Tibial artery (tissue), 4 donors: Measurements from ENCODE around the gene SMAD6.

ENCODE experiments used
- DNase-seq, 2 donors: peaks; one replicate each; pipeline ENCODE4 v3.0.0-alpha.2; 2019
- H3K27ac ChIP-seq, 2 donors: fragments of 200-600 bp; sonication (generic) in 1 of 2; 1 replicate in 1 of 2; 2 replicates in 1 of 2; pipeline ENCODE4 v1.5.1; 2018 to 2019; ENCODE audit warnings: mild to moderate bottlenecking in 1 of 2
- H3K27me3 ChIP-seq, 2 donors: fragments of 200-600 bp; sonication (generic) in 1 of 2; one replicate each; pipeline versions ENCODE4 v1.5.1 to v1.6.0; 2016 to 2019
- H3K36me3 ChIP-seq, 3 donors: fragments of 200-600 bp; sonication (generic) in 2 of 3; one replicate each; pipeline ENCODE4 v1.5.1; 2016 to 2019; ENCODE audit warnings: mild to moderate bottlenecking in 2 of 3
- H3K4me1 ChIP-seq, 4 donors: fragments of 200-600 bp; sonication (generic) in 2 of 4; 1 replicate in 3 of 4; 2 replicates in 1 of 4; pipeline ENCODE4 v1.5.1; 2016 to 2019
- H3K4me3 ChIP-seq, 2 donors: fragments of 200-600 bp; sonication (generic) in 1 of 2; 1 replicate in 1 of 2; 2 replicates in 1 of 2; pipeline ENCODE4 v1.5.1; 2018 to 2019; ENCODE audit warnings: mild to moderate bottlenecking in 2 of 2
- H3K9me3 ChIP-seq, 3 donors: fragments of 200-600 bp; sonication (generic) in 1 of 3; one replicate each; pipeline ENCODE4 v1.5.1; 2016 to 2019
- CTCF ChIP-seq, 2 experiments: fragments of 200-600 bp in 1 of 2; fragments of 450-650 bp in 1 of 2; IDR thresholded peaks; one replicate each; pipeline ENCODE4 v1.5.1; 2017 to 2019; ENCODE audit warnings: antibody characterized with exemption in 2 of 2, mild to moderate bottlenecking in 1 of 2, moderate library complexity in 1 of 2
- intact Hi-C: fragments of 100-400 bp; cut with DNase I; formaldehyde crosslinking; loops from one replicate; pipeline ENCODE4 v1.15.0; 2023; ENCODE audit warnings: low total_unique reads

Gene SMAD6

DNA sequence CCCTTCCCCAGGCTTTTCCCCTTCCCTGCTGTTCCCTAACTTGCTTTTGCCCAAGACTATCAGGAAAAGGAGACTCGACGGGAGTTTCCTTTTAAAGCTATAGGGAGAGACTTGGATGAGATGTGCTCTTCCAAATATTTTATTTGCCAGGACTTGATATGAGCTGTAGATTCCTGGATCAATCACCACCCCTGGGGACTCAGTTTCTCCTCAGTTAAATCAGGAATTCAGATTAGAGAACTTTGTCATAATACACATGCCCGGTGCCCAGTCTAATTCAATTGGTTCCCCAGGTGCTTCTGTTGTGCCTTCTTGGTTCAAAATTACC is 46.6 kb downstream of the SMAD6 start:
- Histone ChIP-seq H3K9me3 (no peaks in the 10 kb centered on the region), H3K4me1 (peaks cover 0 to 99% (median 85%) of the 10 kb centered on the region in 4 donors), H3K4me3 (no peak overlapping the region), H3K27me3 (no peaks in the 10 kb centered on the region), H3K27ac (peak overlapping the region; percentile 65 to 73), H3K36me3 (no peaks in the 10 kb centered on the region)
- intact Hi-C loops = no loop called here
- no peak for TF ChIP-seq CTCF (IDR thresholded peaks at IDR 0.05)
- no peak for DNase-seq

DNA sequence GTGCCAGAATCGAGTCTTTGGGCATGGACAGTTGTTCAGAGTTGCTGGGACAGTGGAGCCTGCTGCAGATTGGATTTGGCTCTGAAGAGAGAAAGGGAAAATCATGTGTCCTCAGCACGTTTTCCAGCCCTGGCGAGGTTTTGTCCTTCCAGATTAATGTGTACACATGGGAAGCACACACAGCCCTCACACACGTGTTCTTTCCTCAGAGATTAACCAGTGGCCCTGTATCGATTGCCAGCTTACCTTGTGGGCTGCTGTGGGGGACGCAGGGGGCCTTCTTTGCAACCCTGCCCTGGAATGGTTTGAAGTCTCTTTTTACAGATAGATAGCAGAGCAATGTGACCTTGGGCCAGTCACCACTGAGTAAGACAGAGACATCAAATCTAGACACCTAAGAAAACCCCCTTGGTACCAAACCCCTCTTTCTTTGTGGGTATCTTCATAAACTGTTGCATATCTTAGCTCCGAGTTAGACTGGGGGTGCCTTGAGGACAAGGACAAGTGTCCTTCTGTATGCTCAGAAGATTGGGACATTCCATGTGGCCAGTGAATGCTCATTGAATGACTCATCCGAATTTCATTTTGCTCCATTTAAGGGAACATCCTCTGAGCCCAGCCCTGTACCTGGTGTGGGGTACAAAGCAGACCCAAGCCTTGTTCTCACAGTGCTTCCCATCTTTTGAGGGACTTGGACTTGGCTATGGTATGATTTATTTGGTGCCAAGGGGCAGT is 48.0 kb downstream of the SMAD6 start:
- no peak for TF ChIP-seq CTCF (IDR thresholded peaks at IDR 0.05)
- Histone ChIP-seq H3K27ac (peak overlapping the region; percentile 14 to 65), H3K9me3 (peaks cover 0 to under 1% (median 0%) of the 10 kb centered on the region in 3 donors), H3K4me3 (no peak overlapping the region), H3K27me3 (no peaks in the 10 kb centered on the region), H3K36me3 (peaks cover 0 to 3% (median 0%) of the 10 kb centered on the region in 3 donors), H3K4me1 (peaks cover 0 to 92% (median 76%) of the 10 kb centered on the region in 4 donors)
- intact Hi-C loops = no loop called here
- DNase-seq = no peak

- Histone ChIP-seq H3K4me1 (peaks cover 2 to 89% (median 70%) of the 10 kb centered on the region in 4 donors), H3K27ac (peak overlapping the region; percentile 14 to 56), H3K36me3 (peaks cover 0 to 4% (median 0%) of the 10 kb centered on the region in 3 donors), H3K27me3 (no peaks in the 10 kb centered on the region), H3K9me3 (peaks cover 0 to 7% (median 0%) of the 10 kb centered on the region in 3 donors), H3K4me3 (no peak overlapping the region)
- intact Hi-C loops = no loop called here
- no peak for TF ChIP-seq CTCF (IDR thresholded peaks at IDR 0.05)
- no peak for DNase-seq
Observed at GRCh38 chr15:66750609-66751008, 48.6 kb downstream of the SMAD6 start.

DNA sequence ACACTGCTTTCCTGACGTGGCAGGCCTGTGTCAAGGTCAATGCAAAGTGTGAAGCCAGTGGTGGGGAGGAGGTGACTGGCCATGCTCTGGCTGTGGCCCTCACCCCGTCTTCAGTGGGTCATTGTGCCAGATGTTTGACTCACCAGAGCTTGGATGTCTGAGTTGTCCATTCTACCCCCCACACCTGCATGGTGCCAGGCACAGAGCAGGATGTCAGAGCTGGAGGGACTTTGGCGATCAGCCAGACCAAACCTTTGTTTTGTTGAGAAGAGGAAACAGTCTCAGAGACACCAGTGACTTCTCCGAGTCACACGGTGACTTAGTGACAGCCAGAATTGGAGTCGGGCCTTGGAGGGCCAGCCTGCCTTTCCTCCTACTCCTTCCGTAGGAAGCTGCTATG is 49.5 kb downstream of the SMAD6 start:
- intact Hi-C loops = no loop called here
- H3K4me1 ChIP-seq = peaks cover 5 to 89% (median 70%) of the 10 kb centered on the region in 4 donors
- no peak overlapping the region for H3K4me3 ChIP-seq
- TF ChIP-seq CTCF (IDR thresholded peaks at IDR 0.05) = no peak
- peaks cover 0 to 7% (median 0%) of the 10 kb centered on the region in 3 donors for H3K9me3 ChIP-seq
- H3K36me3 ChIP-seq = peaks cover 0 to 4% (median 0%) of the 10 kb centered on the region in 3 donors
- peak overlapping the region; percentile 30 to 56 for H3K27ac ChIP-seq
- DNase-seq = no peak
- H3K27me3 ChIP-seq = no peaks in the 10 kb centered on the region

DNA sequence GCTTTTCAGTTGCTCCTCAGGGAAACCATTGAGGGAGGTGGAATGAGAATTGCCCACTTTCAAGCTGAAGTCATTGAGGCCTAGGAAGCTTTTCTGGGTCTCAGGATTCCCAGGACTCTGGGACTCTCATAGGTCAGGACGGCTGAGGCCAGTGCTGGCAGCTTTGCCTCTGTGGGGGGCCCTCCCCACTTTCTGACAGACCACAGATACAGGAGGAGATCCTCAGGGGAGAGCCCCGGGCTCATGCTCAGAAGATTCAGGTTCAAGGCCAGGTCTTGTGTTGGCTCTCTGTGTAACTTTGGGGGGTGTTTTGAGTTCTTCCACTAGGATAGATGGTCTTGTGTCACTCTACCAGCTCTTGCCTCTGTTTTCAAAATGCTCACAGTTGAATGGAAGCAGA is 50.0 kb downstream of the SMAD6 start:
- H3K27ac ChIP-seq = peak overlapping the region in 1 of 2 donors; percentile 56
- H3K27me3 ChIP-seq = no peaks in the 10 kb centered on the region
- H3K36me3 ChIP-seq = peaks cover 0 to 4% (median 0%) of the 10 kb centered on the region in 3 donors
- no peak overlapping the region for H3K4me3 ChIP-seq
- peaks cover 5 to 89% (median 70%) of the 10 kb centered on the region in 4 donors for H3K4me1 ChIP-seq
- peaks cover 0 to 7% (median 0%) of the 10 kb centered on the region in 3 donors for H3K9me3 ChIP-seq
- intact Hi-C loops = no loop called here
- no peak for DNase-seq
- TF ChIP-seq CTCF (IDR thresholded peaks at IDR 0.05) = no peak
